Stimulated activated CD4-positive, alpha-beta T cell treated with anti-CD3 and anti-CD28 coated beads, Interleukin-4, amount 100 ng/mL, for 1 hour (primary cell): ENCODE measurements around the gene MYBPC2.

Experiments
- DNase-seq: peaks from one replicate; pipeline ENCODE4 v3.0.0-alpha.2; 2020

MYBPC2 gene

GRCh38 chr19:50410109-50410508 lies 22.6 kb upstream of the MYBPC2 start:
- no peak for DNase-seq

GRCh38 chr19:50412419-50412818 lies 20.3 kb upstream of the MYBPC2 start:
- DNase-seq = no peak

GRCh38 chr19:50413096-50413495 lies 19.6 kb upstream of the MYBPC2 start:
- DNase-seq = no peak

GRCh38 chr19:50413531-50413930 lies 19.2 kb upstream of the MYBPC2 start:
- DNase-seq = no peak

- DNase-seq = peak; percentile 81
Measured at GRCh38 chr19:50414864-50415660, 17.6 kb upstream of the MYBPC2 start.

GRCh38 chr19:50415661-50416033 lies 17.0 kb upstream of the MYBPC2 start:
- no peak for DNase-seq

GRCh38 chr19:50416034-50416977 lies 16.4 kb upstream of the MYBPC2 start:
- DNase-seq = no peak

GRCh38 chr19:50417111-50418081 lies 15.3 kb upstream of the MYBPC2 start:
- DNase-seq = no peak

GRCh38 chr19:50418176-50419021 lies 14.3 kb upstream of the MYBPC2 start, which contains the start of gene SPIB:
SPIB (plus strand) TSS chr19:50418938; CDS start chr19:50418963, 25 bp downstream.
- DNase-seq = no peak

GRCh38 chr19:50419022-50419579 lies 13.6 kb upstream of the MYBPC2 start:
- no peak for DNase-seq

- DNase-seq = no peak
Measured at GRCh38 chr19:50419580-50420035, 13.1 kb upstream of the MYBPC2 start.

- no peak for DNase-seq
Measured at GRCh38 chr19:50420127-50420526, 12.6 kb upstream of the MYBPC2 start.

- DNase-seq = no peak
Measured at GRCh38 chr19:50420808-50421207, 11.9 kb upstream of the MYBPC2 start.

GRCh38 chr19:50422397-50423278 lies 10.1 kb upstream of the MYBPC2 start:
- no peak for DNase-seq

- DNase-seq = no peak
Measured at GRCh38 chr19:50423279-50424113, 9.2 kb upstream of the MYBPC2 start.

GRCh38 chr19:50425581-50425980 lies 7.1 kb upstream of the MYBPC2 start:
- no peak for DNase-seq

GRCh38 chr19:50427318-50427925 lies 5.3 kb upstream of the MYBPC2 start:
- no peak for DNase-seq

GRCh38 chr19:50427997-50428425 lies 4.7 kb upstream of the MYBPC2 start:
- DNase-seq = peak; percentile 44
